WTC11 (cell line): Measurements from ENCODE around the gene TMPRSS2. TPM values are rescaled to one million over a fixed set of nuclear protein-coding genes. Genes with fewer than 3 reads are reported as not detected.

Experiments used
- ATAC-seq: fragments of 200-7000 bp; cut with Tn5 transposase; 2 replicates; pipeline ENCODE4 v1.10.0; 2021; ENCODE audit warnings: mild to moderate bottlenecking, moderate library complexity
- CTCF ChIA-PET: fragments of 300-600 bp; sonication (Branson Sonifier 250); formaldehyde crosslinking; loops from one replicate; lab custom pipeline; 2021; ENCODE audit warnings: antibody characterized with exemption; lab: Charles Lee
- POLR2A ChIA-PET: fragments of 350-600 bp; sonication (Branson Sonifier 250); formaldehyde crosslinking; loops from one replicate; lab custom pipeline; 2021; ENCODE audit warnings: antibody characterized with exemption; lab: Charles Lee
- DNase-seq: peaks from one replicate; pipeline ENCODE4 v3.0.0; 2021; ENCODE audit warnings: low spot score
- H3K27ac Mint-ChIP-seq: 2 replicates; pipeline ENCODE4 v1.8.0; 2021; ENCODE audit warnings: mixed read lengths
- H3K27me3 Mint-ChIP-seq: 2 replicates; pipeline ENCODE4 v1.8.0; 2021; ENCODE audit warnings: low read depth, mild to moderate bottlenecking, moderate library complexity, mixed read lengths
- H3K36me3 Mint-ChIP-seq: 2 replicates; pipeline ENCODE4 v1.8.0; 2021; ENCODE audit warnings: mixed read lengths
- H3K4me1 Mint-ChIP-seq: 2 replicates; pipeline ENCODE4 v1.8.0; 2022; ENCODE audit warnings: mixed read lengths
- H3K4me3 Mint-ChIP-seq: 2 replicates; pipeline ENCODE4 v1.8.0; 2021; ENCODE audit warnings: mild to moderate bottlenecking, moderate library complexity, mixed read lengths
- H3K9me3 Mint-ChIP-seq: 2 replicates; pipeline ENCODE4 v1.8.0; 2021; ENCODE audit warnings: mixed read lengths
- AFF4 ChIP-seq: sonication (generic); formaldehyde crosslinking; IDR thresholded peaks from 2 replicates; pipeline ENCODE4 v1.8.1; 2023; ENCODE audit warnings: mild to moderate bottlenecking, missing genetic modification reagents, borderline replicate concordance
- CREB1 ChIP-seq: sonication (generic); formaldehyde crosslinking; IDR thresholded peaks from 2 replicates; pipeline ENCODE4 v1.8.0; 2023; ENCODE audit warnings: mild to moderate bottlenecking, missing genetic modification reagents
- NFE2L1 ChIP-seq: sonication (generic); formaldehyde crosslinking; IDR thresholded peaks from 2 replicates; pipeline ENCODE4 v1.8.1; 2023; ENCODE audit warnings: missing genetic modification reagents
- SMAD3 ChIP-seq: sonication (generic); formaldehyde crosslinking; IDR thresholded peaks from 2 replicates; pipeline ENCODE4 v1.8.0; 2022; ENCODE audit warnings: missing genetic modification reagents, mild to moderate bottlenecking, borderline replicate concordance
- TCF7 ChIP-seq: sonication (generic); formaldehyde crosslinking; IDR thresholded peaks from 2 replicates; pipeline ENCODE4 v1.8.0; 2022; ENCODE audit warnings: mild to moderate bottlenecking, low read depth, missing genetic modification reagents, moderate library complexity
- ZNF263 ChIP-seq: sonication (generic); formaldehyde crosslinking; IDR thresholded peaks from 2 replicates; pipeline ENCODE4 v1.8.1; 2022; ENCODE audit warnings: low read depth, mild to moderate bottlenecking, moderate library complexity, missing genetic modification reagents
- ZNF416 ChIP-seq: fragments of 250-450 bp; sonication (Bioruptor Pico); IDR thresholded peaks from 2 replicates; pipeline ENCODE4 v1.9.0; 2021; ENCODE audit warnings: mild to moderate bottlenecking, inconsistent platforms
- ZNF423 ChIP-seq: fragments of 250-450 bp; sonication (Bioruptor Pico); IDR thresholded peaks from 2 replicates; pipeline ENCODE4 v2.1.2; 2022; ENCODE audit warnings: mild to moderate bottlenecking, moderate library complexity
- ZNF425 ChIP-seq: fragments of 250-450 bp; sonication (Bioruptor Pico); conservative IDR thresholded peaks from 2 replicates; pipeline ENCODE4 v1.9.0; 2021; ENCODE audit warnings: mild to moderate bottlenecking
- total RNA-seq: library from RNA; stranded (reverse); gene quantifications from 3 replicates; pipeline ENCODE4 v1.2.3, GENCODE V29; 2021
- TF ChIP-seq, protein P1 (sequence below): fragments of 250-450 bp; sonication (Bioruptor Pico); IDR thresholded peaks from 2 replicates; pipeline ENCODE4 v1.9.0; 2021; ENCODE audit warnings: moderate library complexity, mild to moderate bottlenecking, inconsistent platforms, borderline replicate concordance
- TF ChIP-seq, protein P2 (sequence below): sonication (generic); formaldehyde crosslinking; conservative IDR thresholded peaks from 2 replicates; pipeline ENCODE4 v1.8.1; 2022; ENCODE audit warnings: mild to moderate bottlenecking, missing genetic modification reagents
- TF ChIP-seq, protein P3 (sequence below): fragments of 250-450 bp; sonication (Bioruptor Pico); IDR thresholded peaks from 2 replicates; pipeline ENCODE4 v1.9.0; 2021; ENCODE audit warnings: mild to moderate bottlenecking
- TF ChIP-seq, protein P4 (sequence below): sonication (generic); formaldehyde crosslinking; IDR thresholded peaks from 2 replicates; pipeline ENCODE4 v1.8.0; 2022; ENCODE audit warnings: mild to moderate bottlenecking, missing genetic modification reagents
- TF ChIP-seq, protein P5 (sequence below): sonication (generic); formaldehyde crosslinking; IDR thresholded peaks from 2 replicates; pipeline ENCODE4 v1.8.1; 2022; ENCODE audit warnings: low read depth, missing genetic modification reagents, borderline replicate concordance

Gene TMPRSS2
- total RNA-seq, 1 experiment from 2014 or later, result 8.5 TPM

DNA sequence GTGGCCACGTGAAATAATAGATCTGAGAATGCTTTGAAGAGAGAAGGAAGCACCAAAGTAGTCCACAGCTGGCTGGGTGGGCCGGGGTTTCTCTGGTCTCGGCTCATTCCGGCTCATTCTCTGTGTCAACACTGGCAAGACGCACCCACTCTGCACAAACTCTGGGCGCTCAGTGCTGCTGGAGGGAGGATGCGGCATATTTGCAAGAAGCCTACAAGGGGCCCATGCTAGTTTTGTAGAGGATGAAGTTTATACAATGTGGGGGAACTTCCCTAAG is 28.8 kb upstream of the TMPRSS2 start:
- Mint-ChIP-seq H3K4me3 (no peak overlapping the region), H3K36me3 (no peaks in the 10 kb centered on the region), H3K27me3 (no peaks in the 10 kb centered on the region), H3K4me1 (peaks cover 22% of the 10 kb centered on the region), H3K9me3 (no peaks in the 10 kb centered on the region), H3K27ac (no peak overlapping the region)
- TF ChIP-seq AFF4 (CRISPR knock-in tag), result no peak
- DNase-seq, result no peak
- ATAC-seq, result no peak
- ChIA-PET CTCF (interaction anchor here (1.3 kb wide), 1 partner anchor 76 kb away, joined by 4 read pairs; no protein-coding TSS in a partner anchor), POLR2A (no interaction called here)

DNA sequence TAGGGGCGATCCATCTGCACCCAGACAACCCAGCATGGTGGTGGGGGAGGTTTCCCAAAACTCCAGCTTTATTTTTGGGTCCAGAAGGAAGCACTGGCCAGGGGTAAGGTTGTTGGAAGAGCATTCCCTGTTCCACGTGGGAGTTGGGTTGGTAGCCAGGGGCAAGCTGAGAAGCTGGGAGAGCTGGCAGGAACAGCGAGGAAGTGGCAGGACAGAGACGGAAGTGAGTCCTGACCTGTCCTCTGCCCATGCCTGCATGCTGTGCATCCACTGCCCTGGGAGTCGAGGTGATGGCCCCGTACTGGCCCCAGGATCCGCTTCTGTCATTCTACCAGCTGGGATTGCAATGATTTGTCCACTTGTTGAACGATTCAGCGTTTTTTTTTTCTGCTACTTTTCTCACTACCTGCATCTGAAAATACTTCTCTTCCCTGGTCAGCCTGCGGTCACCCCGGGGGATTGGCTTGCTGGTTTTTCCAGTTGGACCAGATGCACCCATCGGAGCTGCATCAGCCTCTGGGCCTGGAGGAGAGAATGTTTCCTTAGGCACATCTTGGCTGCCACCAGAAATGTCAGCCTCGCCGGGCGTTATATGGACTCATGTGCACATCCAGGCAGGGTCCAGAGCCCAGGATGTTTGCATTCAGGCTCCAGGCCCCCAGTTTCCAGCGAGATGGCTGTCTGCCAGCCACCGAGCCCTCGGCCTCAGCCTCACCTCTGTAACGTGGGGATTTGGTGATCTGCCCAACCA is 28.3 kb upstream of the TMPRSS2 start:
- DNase-seq (no peak), ATAC-seq (no peak)
- ChIA-PET CTCF (interaction anchor here (1.3 kb wide), 1 partner anchor 76 kb away, joined by 4 read pairs; no protein-coding TSS in a partner anchor), POLR2A (no interaction called here)
- TF ChIP-seq SMAD3 (CRISPR knock-in tag), result no peak
- TF ChIP-seq, protein P1, sequence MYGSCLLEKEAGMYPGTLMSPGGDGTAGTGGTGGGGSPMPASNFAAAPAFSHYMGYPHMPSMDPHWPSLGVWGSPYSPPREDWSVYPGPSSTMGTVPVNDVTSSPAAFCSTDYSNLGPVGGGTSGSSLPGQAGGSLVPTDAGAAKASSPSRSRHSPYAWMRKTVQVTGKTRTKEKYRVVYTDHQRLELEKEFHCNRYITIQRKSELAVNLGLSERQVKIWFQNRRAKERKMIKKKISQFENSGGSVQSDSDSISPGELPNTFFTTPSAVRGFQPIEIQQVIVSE (CRISPR knock-in tag), result no peak
- TF ChIP-seq ZNF263 (CRISPR knock-in tag), result no peak
- TF ChIP-seq, protein P2, sequence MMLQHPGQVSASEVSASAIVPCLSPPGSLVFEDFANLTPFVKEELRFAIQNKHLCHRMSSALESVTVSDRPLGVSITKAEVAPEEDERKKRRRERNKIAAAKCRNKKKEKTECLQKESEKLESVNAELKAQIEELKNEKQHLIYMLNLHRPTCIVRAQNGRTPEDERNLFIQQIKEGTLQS, result no peak
- TF ChIP-seq ZNF416, result no peak
- TF ChIP-seq, protein P3, sequence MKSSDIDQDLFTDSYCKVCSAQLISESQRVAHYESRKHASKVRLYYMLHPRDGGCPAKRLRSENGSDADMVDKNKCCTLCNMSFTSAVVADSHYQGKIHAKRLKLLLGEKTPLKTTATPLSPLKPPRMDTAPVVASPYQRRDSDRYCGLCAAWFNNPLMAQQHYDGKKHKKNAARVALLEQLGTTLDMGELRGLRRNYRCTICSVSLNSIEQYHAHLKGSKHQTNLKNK (CRISPR knock-in tag), result no peak
- no peak for TF ChIP-seq ZNF423
- TF ChIP-seq, protein P4, sequence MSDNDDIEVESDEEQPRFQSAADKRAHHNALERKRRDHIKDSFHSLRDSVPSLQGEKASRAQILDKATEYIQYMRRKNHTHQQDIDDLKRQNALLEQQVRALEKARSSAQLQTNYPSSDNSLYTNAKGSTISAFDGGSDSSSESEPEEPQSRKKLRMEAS (CRISPR knock-in tag), result no peak
- no peak for TF ChIP-seq CREB1 (CRISPR knock-in tag)
- no peak for TF ChIP-seq NFE2L1 (CRISPR knock-in tag)
- TF ChIP-seq, protein P5, sequence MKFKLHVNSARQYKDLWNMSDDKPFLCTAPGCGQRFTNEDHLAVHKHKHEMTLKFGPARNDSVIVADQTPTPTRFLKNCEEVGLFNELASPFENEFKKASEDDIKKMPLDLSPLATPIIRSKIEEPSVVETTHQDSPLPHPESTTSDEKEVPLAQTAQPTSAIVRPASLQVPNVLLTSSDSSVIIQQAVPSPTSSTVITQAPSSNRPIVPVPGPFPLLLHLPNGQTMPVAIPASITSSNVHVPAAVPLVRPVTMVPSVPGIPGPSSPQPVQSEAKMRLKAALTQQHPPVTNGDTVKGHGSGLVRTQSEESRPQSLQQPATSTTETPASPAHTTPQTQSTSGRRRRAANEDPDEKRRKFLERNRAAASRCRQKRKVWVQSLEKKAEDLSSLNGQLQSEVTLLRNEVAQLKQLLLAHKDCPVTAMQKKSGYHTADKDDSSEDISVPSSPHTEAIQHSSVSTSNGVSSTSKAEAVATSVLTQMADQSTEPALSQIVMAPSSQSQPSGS, result no peak
- TF ChIP-seq ZNF425 (CRISPR knock-in tag), result no peak
- no peak for TF ChIP-seq TCF7 (CRISPR knock-in tag)
- peaks cover 19% of the 10 kb centered on the region for H3K4me1 Mint-ChIP-seq
- no peaks in the 10 kb centered on the region for H3K36me3 Mint-ChIP-seq
- no peaks in the 10 kb centered on the region for H3K9me3 Mint-ChIP-seq
- H3K4me3 Mint-ChIP-seq, result no peak overlapping the region
- no peak overlapping the region for H3K27ac Mint-ChIP-seq
- no peaks in the 10 kb centered on the region for H3K27me3 Mint-ChIP-seq
